ENCODE measurements around the gene PRDM16.

The PRDM16 gene

GRCh38 chr1:3318329-3318728 lies 249.3 kb downstream of the PRDM16 start:
- Histone ChIP-seq H3K4me3 (ENCODE audit: low read depth, low read length) (no peak overlapping the region), H3K9ac (ENCODE audit: low read depth, low read length) (no peak overlapping the region), H3K4me1 (ENCODE audit: control insufficient read depth, insufficient read depth, low read length) (peaks cover 24% of the 10 kb centered on the region), H3K9me3 (ENCODE audit: control insufficient read depth, insufficient read depth, low read length) (no peaks in the 10 kb centered on the region), H3K27me3 (ENCODE audit: control insufficient read depth, insufficient read depth, low read length) (peaks cover 18% of the 10 kb centered on the region), H3K36me3 (ENCODE audit: control insufficient read depth, insufficient read depth, low read length) (no peaks in the 10 kb centered on the region), H3K27ac (ENCODE audit: low read depth, low read length) (no peak overlapping the region)

DNA sequence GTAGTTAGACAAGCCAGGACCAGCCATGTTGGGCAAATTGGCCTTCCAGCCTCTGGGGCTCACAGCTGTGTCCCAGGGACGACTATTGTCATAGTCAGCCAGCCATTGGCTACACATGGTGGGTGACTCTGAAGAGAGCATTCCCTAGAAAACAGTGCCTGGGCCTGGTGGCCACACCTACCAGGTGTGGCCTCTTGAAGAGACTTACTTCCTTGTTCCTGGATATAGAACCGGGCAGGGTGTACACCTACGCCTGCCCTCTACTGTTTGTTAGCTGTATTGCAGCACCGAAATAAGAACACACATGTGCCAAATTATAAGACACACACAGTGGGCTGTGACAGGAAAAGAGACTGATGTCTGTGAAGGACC lies 250.9 kb downstream of the PRDM16 start:
- Histone ChIP-seq H3K36me3 (ENCODE audit: control insufficient read depth, insufficient read depth, low read length) (no peaks in the 10 kb centered on the region), H3K4me1 (ENCODE audit: control insufficient read depth, insufficient read depth, low read length) (peaks cover 9% of the 10 kb centered on the region), H3K27ac (ENCODE audit: low read depth, low read length) (no peak overlapping the region), H3K27me3 (ENCODE audit: control insufficient read depth, insufficient read depth, low read length) (peaks cover 7% of the 10 kb centered on the region), H3K9ac (ENCODE audit: low read depth, low read length) (no peak overlapping the region), H3K4me3 (ENCODE audit: low read depth, low read length) (no peak overlapping the region), H3K9me3 (ENCODE audit: control insufficient read depth, insufficient read depth, low read length) (no peaks in the 10 kb centered on the region)

- no peak overlapping the region for H3K4me3 ChIP-seq (ENCODE audit: low read depth, low read length)
- peaks cover 4% of the 10 kb centered on the region for H3K4me1 ChIP-seq (ENCODE audit: control insufficient read depth, insufficient read depth, low read length)
- no peaks in the 10 kb centered on the region for H3K36me3 ChIP-seq (ENCODE audit: control insufficient read depth, insufficient read depth, low read length)
- peaks cover 3% of the 10 kb centered on the region for H3K27me3 ChIP-seq (ENCODE audit: control insufficient read depth, insufficient read depth, low read length)
- no peak overlapping the region for H3K27ac ChIP-seq (ENCODE audit: low read depth, low read length)
- no peak overlapping the region for H3K9ac ChIP-seq (ENCODE audit: low read depth, low read length)
- H3K9me3 ChIP-seq (ENCODE audit: control insufficient read depth, insufficient read depth, low read length) = no peaks in the 10 kb centered on the region
Measured at GRCh38 chr1:3320246-3321152, 251.5 kb downstream of the PRDM16 start.

DNA sequence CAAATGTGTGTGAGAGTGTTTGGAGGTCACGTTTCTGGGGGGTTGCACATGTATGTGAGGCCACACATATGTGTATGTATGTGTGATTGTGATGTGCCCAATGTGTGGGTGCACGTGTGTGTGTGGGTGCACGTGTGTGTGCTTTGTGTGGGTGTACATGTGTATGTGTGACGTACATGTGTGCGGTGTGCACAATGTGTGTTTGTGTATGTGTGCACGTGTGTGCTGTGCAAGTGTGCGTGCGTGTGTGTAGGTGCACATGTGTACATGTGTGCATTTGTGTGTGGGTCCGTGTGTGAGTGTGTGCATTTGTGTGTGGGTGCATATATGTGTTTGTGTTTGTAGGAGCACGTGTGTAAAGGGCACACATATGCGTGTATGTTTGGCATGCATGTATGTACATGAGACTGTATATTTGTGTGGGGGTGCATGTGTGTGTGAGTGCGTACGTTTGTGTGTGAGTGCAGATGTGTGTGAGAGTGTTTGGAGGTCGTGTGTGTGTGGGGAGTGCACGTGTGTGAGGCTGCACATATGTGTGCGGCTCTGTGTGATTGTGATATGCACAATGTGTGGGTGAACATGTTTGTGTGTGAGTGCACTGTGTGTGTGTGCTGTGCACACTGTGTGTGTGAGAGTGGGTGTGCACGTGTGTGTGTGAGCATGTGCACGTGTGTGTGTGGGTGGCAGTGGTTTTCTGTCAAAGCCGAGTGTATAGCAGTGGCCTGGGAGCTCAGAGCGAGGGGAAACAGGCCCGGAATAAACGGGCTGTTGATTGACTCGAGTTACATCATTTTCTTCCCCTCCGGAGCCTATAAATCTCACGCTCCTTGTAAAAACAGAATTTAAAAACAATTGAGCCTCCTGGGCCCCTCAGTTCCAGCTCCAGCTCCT lies 252.8 kb downstream of the PRDM16 start:
- Histone ChIP-seq H3K9ac (ENCODE audit: low read depth, low read length) (no peak overlapping the region), H3K27me3 (ENCODE audit: control insufficient read depth, insufficient read depth, low read length) (no peaks in the 10 kb centered on the region), H3K27ac (ENCODE audit: low read depth, low read length) (no peak overlapping the region), H3K4me3 (ENCODE audit: low read depth, low read length) (no peak overlapping the region), H3K36me3 (ENCODE audit: control insufficient read depth, insufficient read depth, low read length) (no peaks in the 10 kb centered on the region), H3K4me1 (ENCODE audit: control insufficient read depth, insufficient read depth, low read length) (no peaks in the 10 kb centered on the region), H3K9me3 (ENCODE audit: control insufficient read depth, insufficient read depth, low read length) (no peaks in the 10 kb centered on the region)

DNA sequence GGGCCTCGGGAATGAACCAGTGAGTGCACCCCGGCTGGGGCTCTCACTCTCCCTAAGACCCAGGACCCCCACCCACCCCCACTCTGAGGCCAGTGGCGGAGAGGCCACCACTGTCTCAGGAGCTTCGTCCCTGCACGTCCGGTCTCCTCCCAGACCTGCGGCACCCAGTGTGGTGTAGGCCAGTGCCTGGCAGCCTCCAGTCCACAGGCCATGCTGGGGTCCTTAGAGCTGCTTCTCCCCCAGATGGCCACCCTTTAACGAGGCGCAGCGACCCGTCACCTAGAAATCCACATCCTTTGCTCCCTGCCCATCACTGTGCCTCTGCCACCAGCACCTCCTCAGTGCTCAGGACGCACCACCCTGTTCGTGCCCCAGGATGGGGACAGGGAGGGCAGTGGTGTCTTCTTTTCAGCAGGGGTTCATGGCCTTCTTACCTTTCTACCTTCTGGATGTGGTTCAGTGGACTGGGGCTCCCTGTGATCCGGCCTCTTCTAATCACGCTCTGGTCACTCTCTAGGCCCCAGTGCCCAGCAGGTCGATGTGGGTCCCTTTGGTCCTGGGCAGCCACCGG lies 253.5 kb downstream of the PRDM16 start:
- Histone ChIP-seq H3K9ac (ENCODE audit: low read depth, low read length) (no peak overlapping the region), H3K27ac (ENCODE audit: low read depth, low read length) (no peak overlapping the region), H3K4me1 (ENCODE audit: control insufficient read depth, insufficient read depth, low read length) (no peaks in the 10 kb centered on the region), H3K27me3 (ENCODE audit: control insufficient read depth, insufficient read depth, low read length) (no peaks in the 10 kb centered on the region), H3K9me3 (ENCODE audit: control insufficient read depth, insufficient read depth, low read length) (no peaks in the 10 kb centered on the region), H3K36me3 (ENCODE audit: control insufficient read depth, insufficient read depth, low read length) (no peaks in the 10 kb centered on the region), H3K4me3 (ENCODE audit: low read depth, low read length) (no peak overlapping the region)

GRCh38 chr1:3323021-3323795 lies 254.2 kb downstream of the PRDM16 start:
- H3K27ac ChIP-seq (ENCODE audit: low read depth, low read length) = no peak overlapping the region
- no peaks in the 10 kb centered on the region for H3K27me3 ChIP-seq (ENCODE audit: control insufficient read depth, insufficient read depth, low read length)

GRCh38 chr1:3323796-3324703 lies 255.0 kb downstream of the PRDM16 start:
- H3K27me3 ChIP-seq (ENCODE audit: control insufficient read depth, insufficient read depth, low read length) = no peaks in the 10 kb centered on the region
- no peaks in the 10 kb centered on the region for H3K36me3 ChIP-seq (ENCODE audit: control insufficient read depth, insufficient read depth, low read length)
- no peak overlapping the region for H3K9ac ChIP-seq (ENCODE audit: low read depth, low read length)
- H3K4me3 ChIP-seq (ENCODE audit: low read depth, low read length) = no peak overlapping the region
- H3K4me1 ChIP-seq (ENCODE audit: control insufficient read depth, insufficient read depth, low read length) = no peaks in the 10 kb centered on the region
- H3K27ac ChIP-seq (ENCODE audit: low read depth, low read length) = no peak overlapping the region
- H3K9me3 ChIP-seq (ENCODE audit: control insufficient read depth, insufficient read depth, low read length) = no peaks in the 10 kb centered on the region

More at GRCh38 chr1:3323021-3323795, 254.2 kb downstream of the PRDM16 start:
- no peaks in the 10 kb centered on the region for H3K36me3 ChIP-seq (ENCODE audit: control insufficient read depth, insufficient read depth, low read length)
- H3K4me1 ChIP-seq (ENCODE audit: control insufficient read depth, insufficient read depth, low read length) = no peaks in the 10 kb centered on the region
- H3K4me3 ChIP-seq (ENCODE audit: low read depth, low read length) = no peak overlapping the region
- no peak overlapping the region for H3K9ac ChIP-seq (ENCODE audit: low read depth, low read length)
- H3K9me3 ChIP-seq (ENCODE audit: control insufficient read depth, insufficient read depth, low read length) = no peaks in the 10 kb centered on the region

GRCh38 chr1:3324704-3325535 lies 255.9 kb downstream of the PRDM16 start:
- Histone ChIP-seq H3K4me1 (ENCODE audit: control insufficient read depth, insufficient read depth, low read length) (no peaks in the 10 kb centered on the region), H3K27me3 (ENCODE audit: control insufficient read depth, insufficient read depth, low read length) (no peaks in the 10 kb centered on the region), H3K9ac (ENCODE audit: low read depth, low read length) (no peak overlapping the region), H3K9me3 (ENCODE audit: control insufficient read depth, insufficient read depth, low read length) (no peaks in the 10 kb centered on the region), H3K36me3 (ENCODE audit: control insufficient read depth, insufficient read depth, low read length) (no peaks in the 10 kb centered on the region), H3K4me3 (ENCODE audit: low read depth, low read length) (no peak overlapping the region), H3K27ac (ENCODE audit: low read depth, low read length) (no peak overlapping the region)

- Histone ChIP-seq H3K4me3 (ENCODE audit: low read depth, low read length) (no peak overlapping the region), H3K36me3 (ENCODE audit: control insufficient read depth, insufficient read depth, low read length) (no peaks in the 10 kb centered on the region), H3K9me3 (ENCODE audit: control insufficient read depth, insufficient read depth, low read length) (no peaks in the 10 kb centered on the region), H3K27me3 (ENCODE audit: control insufficient read depth, insufficient read depth, low read length) (no peaks in the 10 kb centered on the region), H3K9ac (ENCODE audit: low read depth, low read length) (no peak overlapping the region), H3K27ac (ENCODE audit: low read depth, low read length) (no peak overlapping the region), H3K4me1 (ENCODE audit: control insufficient read depth, insufficient read depth, low read length) (no peaks in the 10 kb centered on the region)
Measured at GRCh38 chr1:3326516-3327388, 257.7 kb downstream of the PRDM16 start.
